GM12873 (cell line): Measurements from ENCODE around the gene C4BPA.

ENCODE experiments used
- TF ChIP-seq, protein P1 (sequence below): IDR thresholded peaks from 2 replicates; pipeline ENCODE4 v1.5.1; 2012; ENCODE audit warnings: low read depth, mild to moderate bottlenecking, moderate library complexity, low read length, control low read depth; ENCODE audit not compliant: insufficient read depth; ENCODE audit errors: missing control alignments

C4BPA gene

GRCh38 chr1:207103892-207104373 lies at the start of gene C4BPA:
C4BPA (plus strand) TSS chr1:207104233; CDS start chr1:207113026, 8,793 bp downstream.
- TF ChIP-seq, protein P1, sequence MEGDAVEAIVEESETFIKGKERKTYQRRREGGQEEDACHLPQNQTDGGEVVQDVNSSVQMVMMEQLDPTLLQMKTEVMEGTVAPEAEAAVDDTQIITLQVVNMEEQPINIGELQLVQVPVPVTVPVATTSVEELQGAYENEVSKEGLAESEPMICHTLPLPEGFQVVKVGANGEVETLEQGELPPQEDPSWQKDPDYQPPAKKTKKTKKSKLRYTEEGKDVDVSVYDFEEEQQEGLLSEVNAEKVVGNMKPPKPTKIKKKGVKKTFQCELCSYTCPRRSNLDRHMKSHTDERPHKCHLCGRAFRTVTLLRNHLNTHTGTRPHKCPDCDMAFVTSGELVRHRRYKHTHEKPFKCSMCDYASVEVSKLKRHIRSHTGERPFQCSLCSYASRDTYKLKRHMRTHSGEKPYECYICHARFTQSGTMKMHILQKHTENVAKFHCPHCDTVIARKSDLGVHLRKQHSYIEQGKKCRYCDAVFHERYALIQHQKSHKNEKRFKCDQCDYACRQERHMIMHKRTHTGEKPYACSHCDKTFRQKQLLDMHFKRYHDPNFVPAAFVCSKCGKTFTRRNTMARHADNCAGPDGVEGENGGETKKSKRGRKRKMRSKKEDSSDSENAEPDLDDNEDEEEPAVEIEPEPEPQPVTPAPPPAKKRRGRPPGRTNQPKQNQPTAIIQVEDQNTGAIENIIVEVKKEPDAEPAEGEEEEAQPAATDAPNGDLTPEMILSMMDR: no peak

DNA sequence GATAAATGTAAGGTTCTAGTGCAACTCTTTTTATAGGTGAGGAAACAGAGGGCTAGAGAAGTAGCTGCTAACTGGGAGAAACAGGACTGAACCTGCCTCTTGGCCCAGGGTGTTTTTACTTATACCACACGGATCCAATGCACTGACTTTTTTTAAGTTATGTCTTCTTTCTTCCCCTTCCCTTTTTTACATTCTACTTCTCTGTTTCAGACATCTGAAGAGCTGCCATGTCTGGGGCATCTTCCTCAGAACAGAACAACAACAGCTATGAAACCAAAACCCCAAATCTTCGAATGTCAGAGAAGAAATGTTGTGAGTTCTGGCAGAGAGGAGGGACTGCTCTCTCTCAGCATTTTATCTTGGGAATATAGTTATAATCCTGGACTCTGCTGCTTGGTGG lies 49.5 kb upstream of the C4BPA start:
- TF ChIP-seq, protein P1: no peak

- TF ChIP-seq, protein P1: no peak
Observed at GRCh38 chr1:207055386-207056001, 48.5 kb upstream of the C4BPA start.

GRCh38 chr1:207056673-207057072 lies 47.4 kb upstream of the C4BPA start:
- TF ChIP-seq, protein P1: no peak

DNA sequence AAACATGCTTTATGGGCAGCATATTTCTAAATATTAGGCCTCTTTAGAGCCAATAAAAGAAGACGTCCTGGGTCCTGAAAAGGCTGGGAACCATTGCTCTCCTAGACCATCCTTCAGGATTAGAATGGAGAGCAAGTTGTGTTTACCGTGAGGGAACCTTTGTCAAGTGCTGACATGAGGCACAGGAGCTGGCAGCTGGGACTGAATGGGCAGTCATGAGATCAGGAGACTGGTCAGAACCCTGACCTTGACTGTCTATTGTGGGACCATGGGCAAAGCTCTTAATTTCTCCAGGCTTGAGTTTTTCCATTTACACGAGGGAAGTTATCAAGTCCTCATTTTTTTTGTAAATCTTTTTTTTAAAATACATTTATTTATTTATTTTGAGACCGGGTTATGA lies 45.8 kb upstream of the C4BPA start:
- TF ChIP-seq, protein P1: no peak

GRCh38 chr1:207058878-207059867 lies 44.9 kb upstream of the C4BPA start:
- TF ChIP-seq, protein P1: peak; percentile 38

DNA sequence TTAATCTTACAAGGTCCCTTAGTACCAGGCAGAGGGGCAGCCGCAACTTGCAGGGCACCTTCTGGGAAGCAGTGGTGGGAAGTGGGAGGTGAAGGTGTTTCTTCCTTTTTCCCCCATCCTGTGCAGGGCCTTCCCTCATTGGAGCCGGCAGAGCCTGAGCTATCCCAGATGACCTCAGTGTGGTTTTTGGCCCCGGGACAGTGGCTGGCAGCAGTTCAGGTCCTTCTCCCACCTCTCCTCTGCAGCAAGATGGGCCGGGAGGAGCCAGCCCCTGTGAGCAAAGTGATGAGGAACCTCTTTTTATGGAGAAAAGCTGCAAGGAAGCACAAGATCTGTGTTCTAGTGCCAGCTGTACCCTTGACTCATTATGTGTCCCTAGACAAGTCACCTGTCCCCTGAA lies 44.2 kb upstream of the C4BPA start:
- TF ChIP-seq, protein P1: no peak
